Measurements from ENCODE around the gene TPM3.

- no peak for TF ChIP-seq CTCF (IDR thresholded peaks at IDR 0.05)
- TF ChIP-seq POLR2AphosphoS5 (IDR thresholded peaks at IDR 0.05; ENCODE audit: insufficient read depth in 1 of 2, low read depth in 1 of 2): no peak
- no peak for TF ChIP-seq POLR2A (IDR thresholded peaks at IDR 0.05)
Measured at GRCh38 chr1:154129391-154129970, 62.4 kb downstream of the TPM3 start.

Measured in vagina (tissue), 2 donors.